ENCODE data around the gene PLS3. TPM values are rescaled to one million over a fixed set of nuclear protein-coding genes. Genes with fewer than 3 reads are reported as not detected.

The PLS3 gene
- 100 to 1,000 TPM; 129 to 268 (median 174) TPM for total RNA-seq

GRCh38 chrX:115560978-115561604, at the start of gene PLS3:
PLS3 (plus strand) TSS chrX:115561174; CDS start chrX:115610251, 49,077 bp downstream.
- Histone ChIP-seq H3K36me3 (no peaks in the 10 kb centered on the region), H3K27me3 (peaks cover 0 to 6% of the 10 kb centered on the region in 2 donors), H3K27ac (peak within 1 kb of the TSS; percentile 86 to 97), H3K9me3 (no peaks in the 10 kb centered on the region), H3K4me1 (no peaks in the 10 kb centered on the region), H3K4me3 (peak within 1 kb of the TSS; percentile 61 to 80)
- no peak for TF ChIP-seq CTCF (IDR thresholded peaks at IDR 0.05)
- TF ChIP-seq POLR2A (IDR thresholded peaks at IDR 0.05): peak; percentile 74 to 76
- intact Hi-C loops (cut with DNase I; ENCODE audit: low total_unique reads): no loop called here
- DNase-seq: peak; percentile 84 to 89

DNA sequence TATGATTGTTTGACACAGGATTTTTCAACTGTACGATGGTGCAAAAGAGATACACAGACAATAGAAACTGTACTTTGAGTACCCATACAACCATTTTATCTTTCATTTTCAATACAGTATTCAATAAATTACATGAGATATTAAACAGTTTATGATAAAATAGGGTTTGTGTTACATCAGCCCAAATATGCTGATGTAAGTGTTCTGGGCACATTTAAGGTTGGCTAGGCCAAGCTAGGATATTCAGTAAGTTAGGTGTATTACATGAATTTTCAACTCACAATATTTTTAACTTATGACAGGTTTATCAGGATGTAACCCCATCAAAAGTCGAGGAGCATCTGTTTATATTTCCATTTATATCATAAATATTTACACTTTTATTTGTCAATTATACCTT, 42.9 kb upstream of the PLS3 start:
- Histone ChIP-seq H3K36me3 (no peaks in the 10 kb centered on the region), H3K27me3 (no peaks in the 10 kb centered on the region), H3K4me1 (no peaks in the 10 kb centered on the region), H3K27ac (no peak overlapping the region), H3K9me3 (no peaks in the 10 kb centered on the region), H3K4me3 (no peak overlapping the region)
- TF ChIP-seq POLR2A (IDR thresholded peaks at IDR 0.05): no peak
- TF ChIP-seq CTCF (IDR thresholded peaks at IDR 0.05): no peak
- intact Hi-C loops (cut with DNase I; ENCODE audit: low total_unique reads): no loop called here
- no peak for DNase-seq

DNA sequence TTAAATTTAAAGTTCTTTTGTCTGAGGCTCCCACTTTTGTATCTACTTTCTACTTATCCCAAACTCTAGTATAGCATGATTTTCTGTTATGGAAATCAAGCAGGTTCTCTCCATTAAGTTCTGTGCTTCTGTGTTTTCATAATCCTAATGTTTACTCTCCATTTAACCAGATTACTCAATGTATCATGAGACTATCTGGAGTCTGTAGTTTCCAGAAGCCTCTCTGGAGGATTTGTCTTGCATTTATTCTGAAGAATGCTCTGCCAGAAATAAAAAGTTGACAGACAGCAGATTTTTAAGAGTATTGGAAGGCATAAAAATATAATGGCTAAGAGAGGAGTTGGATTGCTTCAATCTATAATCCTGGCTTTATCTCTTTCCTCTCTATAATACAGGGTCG, 39.2 kb upstream of the PLS3 start:
- H3K4me1 ChIP-seq: no peaks in the 10 kb centered on the region
- peak overlapping the region in 1 of 2 donors; percentile 63 for H3K27ac ChIP-seq
- TF ChIP-seq CTCF (IDR thresholded peaks at IDR 0.05) (no peak), POLR2A (IDR thresholded peaks at IDR 0.05) (no peak)
- no peaks in the 10 kb centered on the region for H3K36me3 ChIP-seq
- intact Hi-C loops (cut with DNase I; ENCODE audit: low total_unique reads): no loop called here
- no peaks in the 10 kb centered on the region for H3K9me3 ChIP-seq
- H3K4me3 ChIP-seq: no peak overlapping the region
- DNase-seq: no peak
- no peaks in the 10 kb centered on the region for H3K27me3 ChIP-seq

- intact Hi-C loops (cut with DNase I; ENCODE audit: low total_unique reads): no loop called here
- no peak for TF ChIP-seq CTCF (IDR thresholded peaks at IDR 0.05)
- TF ChIP-seq POLR2A (IDR thresholded peaks at IDR 0.05): no peak
- Histone ChIP-seq H3K36me3 (no peaks in the 10 kb centered on the region), H3K9me3 (no peaks in the 10 kb centered on the region), H3K4me1 (no peaks in the 10 kb centered on the region), H3K27ac (peak overlapping the region in 1 of 2 donors; percentile 1), H3K27me3 (no peaks in the 10 kb centered on the region), H3K4me3 (no peak overlapping the region)
- DNase-seq: no peak
Observed at GRCh38 chrX:115522952-115523351, 38.0 kb upstream of the PLS3 start.

DNA sequence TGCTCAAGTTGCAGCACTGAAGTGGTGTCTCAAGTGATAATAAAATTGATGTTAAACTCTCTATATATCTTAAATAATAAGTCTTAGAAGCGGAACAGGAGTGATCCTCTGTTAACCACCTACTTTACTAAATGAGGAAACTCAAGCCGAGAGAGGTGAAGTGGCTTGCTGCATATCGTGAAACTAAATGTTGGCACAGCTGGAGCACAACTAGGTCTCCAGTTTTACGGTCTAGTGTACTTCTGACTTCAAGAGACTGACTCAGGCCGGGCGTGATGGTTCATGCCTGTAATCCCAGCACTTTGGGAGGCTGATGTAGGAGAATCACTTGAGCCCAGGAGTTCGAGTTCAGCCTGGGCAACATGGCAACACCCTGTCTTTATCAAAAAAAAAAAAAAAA, 35.5 kb upstream of the PLS3 start:
- DNase-seq: no peak
- Histone ChIP-seq H3K27me3 (no peaks in the 10 kb centered on the region), H3K4me3 (no peak overlapping the region), H3K36me3 (no peaks in the 10 kb centered on the region), H3K9me3 (no peaks in the 10 kb centered on the region), H3K27ac (no peak overlapping the region), H3K4me1 (no peaks in the 10 kb centered on the region)
- intact Hi-C loops (cut with DNase I; ENCODE audit: low total_unique reads): no loop called here
- no peak for TF ChIP-seq CTCF (IDR thresholded peaks at IDR 0.05)
